H1 (cell line): ENCODE data around the gene TNS2. TPM values are rescaled to one million over a fixed set of nuclear protein-coding genes. Genes with fewer than 3 reads are reported as not detected.
A peak's percentile ranks its signal among the peaks of the same experiment; 100 is the strongest.

Source experiments
- CTCF ChIA-PET: fragments of 300-600 bp; sonication (Branson Sonifier 250); formaldehyde crosslinking; loops from one replicate; lab custom pipeline; 2021; ENCODE audit not compliant: partially characterized antibody; lab: Charles Lee
- POLR2A ChIA-PET: fragments of 300-600 bp; sonication (Branson Sonifier 250); formaldehyde crosslinking; loops from one replicate; lab custom pipeline; 2021; ENCODE audit warnings: inconsistent platforms; ENCODE audit not compliant: partially characterized antibody; lab: Charles Lee
- DNase-seq, 2 experiments: peaks; one replicate each; pipeline versions ENCODE4 v3.0.0 to v3.0.0-alpha.2; 2010 to 2022; ENCODE audit warnings: low spot score in 2 of 2, low read depth in 1 of 2, mixed read lengths in 1 of 2
- FAIRE-seq: peaks from 2 replicates; lab custom pipeline; 2011; peaks lifted over from hg19 to GRCh38; lab: Jason Lieb, UNC
- H2AFZ ChIP-seq: 2 replicates; pipeline ENCODE4 v1.8.1; 2012; ENCODE audit warnings: low read length, inconsistent platforms
- H2AK5ac ChIP-seq: 2 replicates; pipeline ENCODE4 v1.6.1; 2013; ENCODE audit warnings: low read depth, low read length
- H2BK120ac ChIP-seq: replicated peaks from 2 replicates; pipeline ENCODE3; 2013; ENCODE audit warnings: low read depth, low read length, inconsistent platforms
- H2BK12ac ChIP-seq: 2 replicates; pipeline ENCODE4 v1.6.1; 2013; ENCODE audit warnings: low read depth, low read length
- H2BK15ac ChIP-seq: 2 replicates; pipeline ENCODE4 v1.6.1; 2013; ENCODE audit warnings: low read length
- H2BK20ac ChIP-seq: 2 replicates; pipeline ENCODE4 v1.6.1; 2013; ENCODE audit warnings: low read length
- H2BK5ac ChIP-seq: 2 replicates; pipeline ENCODE4 v1.6.1; 2013; ENCODE audit warnings: low read depth, low read length
- H3K14ac ChIP-seq: 2 replicates; pipeline ENCODE4 v1.6.1; 2013; ENCODE audit warnings: inconsistent platforms; ENCODE audit not compliant: insufficient read length
- H3K18ac ChIP-seq: 2 replicates; pipeline ENCODE4 v1.6.1; 2013; ENCODE audit warnings: low read length; ENCODE audit errors: extremely low read depth
- H3K23ac ChIP-seq: 2 replicates; pipeline ENCODE4 v1.6.1; 2013; ENCODE audit warnings: inconsistent platforms; ENCODE audit not compliant: insufficient read length
- H3K23me2 ChIP-seq: 2 replicates; pipeline ENCODE4 v1.6.1; 2013; ENCODE audit warnings: low read depth, low read length
- H3K27ac ChIP-seq: 2 replicates; pipeline ENCODE4 v1.6.1; 2011; ENCODE audit warnings: low read depth, low read length, inconsistent platforms
- H3K27me3 ChIP-seq, 4 experiments: replicated peaks in 1 of 4; 1 replicate in 1 of 4; 2 replicates in 3 of 4; pipeline versions ENCODE4 v1.6.1 to v1.8.1; 2011 to 2013; ENCODE audit warnings: low read length in 3 of 4, mild to moderate bottlenecking in 3 of 4, inconsistent platforms in 2 of 4, mixed read lengths in 2 of 4, moderate library complexity in 1 of 4; ENCODE audit not compliant: control insufficient read depth in 3 of 4, insufficient read depth in 3 of 4; ENCODE audit errors: extremely low read depth in 1 of 4
- H3K36me3 ChIP-seq, 4 experiments: 2 replicates each; pipeline versions ENCODE4 v1.6.1 to v1.8.1; 2011 to 2013; ENCODE audit warnings: mild to moderate bottlenecking in 4 of 4, low read length in 3 of 4, moderate library complexity in 2 of 4, control low read depth in 1 of 4, inconsistent platforms in 1 of 4; ENCODE audit not compliant: insufficient read depth in 4 of 4, control insufficient read depth in 2 of 4
- H3K4ac ChIP-seq: replicated peaks from 2 replicates; pipeline ENCODE3; 2013; ENCODE audit warnings: low read length, low read depth, mixed read lengths, inconsistent platforms; ENCODE audit not compliant: insufficient read length
- H3K4me1 ChIP-seq, 4 experiments: replicated peaks in 1 of 4; 1 replicate in 1 of 4; 2 replicates in 3 of 4; pipeline versions ENCODE4 v1.6.1 to v1.8.1; 2011 to 2013; ENCODE audit warnings: low read length in 3 of 4, inconsistent platforms in 2 of 4, mixed read lengths in 1 of 4; ENCODE audit not compliant: insufficient read depth in 4 of 4, control insufficient read depth in 3 of 4
- H3K4me2 ChIP-seq, 2 experiments: 2 replicates each; pipeline versions ENCODE4 v1.6.1 to v1.8.1; 2011 to 2013; ENCODE audit warnings: low read depth in 2 of 2, low read length in 2 of 2, control low read depth in 1 of 2, inconsistent platforms in 1 of 2, mild to moderate bottlenecking in 1 of 2; ENCODE audit not compliant: insufficient read depth in 1 of 2
- H3K4me3 ChIP-seq, 4 experiments: fragments of 200-600, 300-600 bp in 1 of 4; sonication (generic), shearing (Covaris generic), sonication (Bioruptor Twin) in 1 of 4; 2 replicates each; pipeline versions ENCODE4 v1.5.1 to v1.8.1; 2011 to 2016; ENCODE audit warnings: low read length in 4 of 4, low read depth in 3 of 4, control low read depth in 2 of 4, inconsistent platforms in 2 of 4, mild to moderate bottlenecking in 2 of 4, mixed read lengths in 1 of 4, moderate library complexity in 1 of 4; ENCODE audit not compliant: insufficient read depth in 2 of 4; ENCODE audit errors: extremely low read depth in 1 of 4
- H3K56ac ChIP-seq: replicated peaks from 2 replicates; pipeline ENCODE3; 2013; ENCODE audit warnings: low read depth, mild to moderate bottlenecking, mixed read lengths, low read length, inconsistent platforms; ENCODE audit not compliant: insufficient read length
- H3K79me1 ChIP-seq: 2 replicates; pipeline ENCODE4 v1.6.1; 2013; ENCODE audit warnings: low read depth, low read length, control low read depth
- H3K79me2 ChIP-seq, 2 experiments: 2 replicates each; pipeline versions ENCODE4 v1.6.1 to v1.8.1; 2012 to 2013; ENCODE audit warnings: low read length in 2 of 2, mild to moderate bottlenecking in 2 of 2, inconsistent platforms in 1 of 2; ENCODE audit not compliant: insufficient read depth in 2 of 2, control insufficient read depth in 1 of 2
- H3K9ac ChIP-seq, 4 experiments: replicated peaks in 1 of 4; 1 replicate in 1 of 4; 2 replicates in 3 of 4; pipeline versions ENCODE4 v1.6.1 to v1.8.1; 2011 to 2013; ENCODE audit warnings: low read depth in 3 of 4, low read length in 3 of 4, control low read depth in 2 of 4, mild to moderate bottlenecking in 2 of 4, moderate library complexity in 2 of 4, inconsistent platforms in 1 of 4; ENCODE audit errors: extremely low read depth in 1 of 4
- H3K9me3 ChIP-seq, 2 experiments: 2 replicates each; pipeline versions ENCODE4 v1.6.1 to v1.8.1; 2012 to 2013; ENCODE audit warnings: mild to moderate bottlenecking in 2 of 2, moderate library complexity in 2 of 2, control low read depth in 1 of 2, inconsistent platforms in 1 of 2, low read depth in 1 of 2, low read length in 1 of 2, mixed read lengths in 1 of 2; ENCODE audit not compliant: insufficient read depth in 2 of 2
- H4K20me1 ChIP-seq, 2 experiments: replicated peaks in 1 of 2; 2 replicates each; pipeline versions ENCODE3 to v1.8.1; 2011 to 2013; ENCODE audit warnings: inconsistent platforms in 2 of 2, low read length in 2 of 2, mild to moderate bottlenecking in 1 of 2; ENCODE audit not compliant: insufficient read depth in 2 of 2, control insufficient read depth in 1 of 2
- H4K5ac ChIP-seq: 2 replicates; pipeline ENCODE4 v1.6.1; 2013; ENCODE audit warnings: low read length, low read depth, mixed read lengths, inconsistent platforms; ENCODE audit not compliant: insufficient read length
- H4K8ac ChIP-seq: 2 replicates; pipeline ENCODE4 v1.8.0; 2013; ENCODE audit warnings: mild to moderate bottlenecking, moderate library complexity, low read length, inconsistent platforms; ENCODE audit not compliant: insufficient read depth; ENCODE audit errors: extremely low read depth
- H4K91ac ChIP-seq: replicated peaks from 2 replicates; pipeline ENCODE3; 2013; ENCODE audit warnings: low read length, mixed read lengths, inconsistent platforms; ENCODE audit not compliant: insufficient read length
- CEBPB ChIP-seq: IDR thresholded peaks from 2 replicates; pipeline ENCODE4 v1.6.1; 2012; ENCODE audit warnings: low read depth, low read length
- CTCF ChIP-seq, 3 experiments: IDR thresholded peaks; 1 replicate in 2 of 3; 2 replicates in 1 of 3; pipeline versions ENCODE4 v1.5.1 to v1.6.1; 2011; ENCODE audit warnings: low read length in 3 of 3, mild to moderate bottlenecking in 3 of 3, inconsistent platforms in 2 of 3, low read depth in 1 of 3, moderate library complexity in 1 of 3; ENCODE audit not compliant: insufficient read depth in 1 of 3; ENCODE audit errors: control extremely low read depth in 1 of 3
- GTF2F1 ChIP-seq: IDR thresholded peaks from 2 replicates; pipeline ENCODE4 v1.6.1; 2012; ENCODE audit warnings: low read depth, low read length, improper control_type of control experiment, borderline replicate concordance
- PHF8 ChIP-seq: fragments of 200-600 bp; sonication (generic); conservative IDR thresholded peaks from 2 replicates; pipeline ENCODE4 v1.7.1; 2012; ENCODE audit warnings: low read depth, mild to moderate bottlenecking, inconsistent platforms, low read length, moderate library complexity
- RAD21 ChIP-seq, 2 experiments: IDR thresholded peaks in 1 of 2; conservative IDR thresholded peaks in 1 of 2; 2 replicates each; pipeline ENCODE4 v1.6.1; 2011; ENCODE audit warnings: low read depth in 2 of 2, low read length in 2 of 2, improper control_type of control experiment in 1 of 2, inconsistent platforms in 1 of 2, mild to moderate bottlenecking in 1 of 2, moderate library complexity in 1 of 2
- SAP30 ChIP-seq: fragments of 300-600 bp; sonication (generic); IDR thresholded peaks from 2 replicates; pipeline ENCODE4 v1.7.1; 2012; ENCODE audit warnings: low read length, moderate library complexity, mild to moderate bottlenecking, inconsistent platforms; ENCODE audit not compliant: insufficient read depth, insufficient replicate concordance
- SRF ChIP-seq: IDR thresholded peaks from 2 replicates; pipeline ENCODE4 v1.6.1; 2011; ENCODE audit warnings: mild to moderate bottlenecking, low read depth, low read length, moderate library complexity
- WGBS, 2 experiments: shearing (Covaris generic) in 1 of 2; methylation state at CpG; one replicate each; pipeline versions ENCODE4 v1.1.6 to v1.1.7; 2013 to 2015; ENCODE audit warnings: low lambda C conversion rate in 2 of 2, mixed read lengths in 2 of 2, inconsistent platforms in 1 of 2, low coverage in 1 of 2, missing lambda C conversion rate in 1 of 2; ENCODE audit not compliant: insufficient replicate concordance in 2 of 2, insufficient coverage in 1 of 2, insufficient read length in 1 of 2; ENCODE audit errors: extremely low coverage in 1 of 2, missing lambda C conversion rate in 1 of 2; 5-methylcytosine and 5-hydroxymethylcytosine counted together
- polyA plus RNA-seq, 7 experiments: library from polyadenylated mRNA; depleted of rRNA in 3 of 7; stranded (reverse) in 5 of 7; unstranded in 2 of 7; fragments of >200 nt in 5 of 7; fragments of 200-250 nt in 2 of 7; gene quantifications; 1 replicate in 5 of 7; 2 replicates in 1 of 7; 4 replicates in 1 of 7; pipeline versions ENCODE4 v1.2.1 to v1.2.3, GENCODE V29; 2011 to 2013; ENCODE audit warnings: missing spikeins in 2 of 7, mixed read lengths in 2 of 7
- total RNA-seq: library from RNA; stranded (reverse); fragmentation: NEBNext Ultra II Directional; extraction: Animal tissue kit (Norgen Biotek cat#: 25700); gene quantifications from 2 replicates; pipeline ENCODE4 v1.2.1, GENCODE V29; 2021

TNS2 gene
- total and polyA plus RNA-seq, 2 of the 8 experiments (the other 6 are each of a cell fraction or from before 2014, with no cell fraction given): 2.8 to 4.7 TPM

DNA sequence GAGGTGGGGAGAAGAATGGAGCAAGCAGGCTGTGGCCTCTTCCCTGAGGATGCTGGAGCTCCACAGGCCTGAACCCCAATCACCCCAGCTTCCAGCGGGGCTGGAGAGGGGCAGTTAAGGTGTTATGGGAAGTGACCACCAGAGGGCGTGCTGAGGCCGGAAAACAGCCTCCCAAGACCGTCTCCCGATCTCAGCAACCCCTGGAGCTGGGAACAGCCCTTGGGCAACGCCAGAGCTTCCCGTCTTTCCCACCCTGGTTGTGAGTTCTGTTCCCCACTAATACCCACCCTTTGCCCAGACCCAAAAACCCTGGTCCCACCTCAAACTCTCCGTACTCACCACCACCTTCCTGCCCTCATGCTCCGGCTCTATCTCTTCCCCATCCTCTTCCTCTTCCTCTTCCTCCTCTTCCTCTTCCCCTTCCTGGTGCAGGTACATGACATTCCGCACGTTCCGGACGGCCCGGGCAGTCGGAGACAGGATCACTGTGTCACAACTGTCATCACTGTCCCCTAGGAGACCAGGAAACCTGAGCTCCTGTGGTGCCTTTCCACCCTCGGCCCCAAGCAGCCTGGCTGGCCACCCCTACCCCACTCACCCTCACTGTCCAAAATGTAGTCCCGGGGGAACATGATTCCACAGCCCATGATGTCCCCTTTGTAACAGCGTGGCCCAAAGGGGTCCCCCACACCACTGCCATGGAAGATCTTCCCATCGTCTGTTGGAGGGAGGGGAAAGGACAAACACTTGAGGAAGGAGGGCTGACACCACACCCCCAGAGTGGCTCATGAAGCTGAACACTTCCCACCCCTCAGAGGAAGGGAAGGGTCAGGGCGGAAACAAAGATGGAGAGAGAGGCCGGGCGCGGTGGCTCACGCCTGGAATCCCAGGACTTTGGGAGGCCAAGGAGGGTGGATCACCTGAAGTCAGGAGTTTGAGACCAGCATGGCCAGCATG, 16.4 kb downstream of the TNS2 start:
- no peak overlapping the region for H3K4ac ChIP-seq
- no peak overlapping the region for H3K18ac ChIP-seq
- H4K91ac ChIP-seq: no peak overlapping the region
- H3K23ac ChIP-seq: no peak overlapping the region
- 59% methylated on average over 22 of the region's 24 CpGs; no CpG with 5 or more reads in 1 of the 2 experiments for WGBS, 2 experiments
- peaks cover 0 to 2% (median 0%) of the 10 kb centered on the region in 4 experiments; a peak in 2 of 7 replicates for H3K27me3 ChIP-seq
- DNase-seq (peak in 1 of 2 experiments; percentile 93), FAIRE-seq (peak; percentile 85)
- no peak overlapping the region for H3K27ac ChIP-seq
- H2AK5ac ChIP-seq: no peak overlapping the region
- H3K79me1 ChIP-seq: no peaks in the 10 kb centered on the region
- ChIA-PET CTCF (interaction anchor here (0.5 to 22.4 kb wide), 41 partner anchors 14 to 512 kb away, joined by 3 to 531 read pairs (median 4); partner anchors contain the start of genes CSAD, ESPL1, IGFBP6 and ITGB7), POLR2A (interaction anchor here (0.6 to 2.8 kb wide), 18 partner anchors 8 to 303 kb away, joined by 3 to 16 read pairs (median 3); partner anchors contain the start of genes IGFBP6 and SPRYD3)
- no peak overlapping the region for H2AFZ ChIP-seq
- H3K36me3 ChIP-seq: no peaks in the 10 kb centered on the region
- H4K5ac ChIP-seq: no peak overlapping the region
- no peak overlapping the region for H3K14ac ChIP-seq
- no peaks in the 10 kb centered on the region for H3K9me3 ChIP-seq
- H3K4me1 ChIP-seq: peaks cover 4 to 23% (median 6%) of the 10 kb centered on the region in 4 experiments
- no peak overlapping the region for H2BK20ac ChIP-seq
- no peak overlapping the region for H3K4me2 ChIP-seq
- H2BK12ac ChIP-seq: no peak overlapping the region
- H2BK5ac ChIP-seq: no peak overlapping the region
- TF ChIP-seq SRF: no peak
- peak in 2 of 3 experiments; percentile 94 to 97; a peak in 3 of 4 replicates for TF ChIP-seq CTCF (IDR thresholded peaks at IDR 0.05; ENCODE audit: control extremely low read depth in 1 of 3, insufficient read depth in 1 of 3, low read depth in 1 of 3, low read length in 3 of 3)
- no peak for TF ChIP-seq SAP30
- peak; percentile 21; the same call in 1 of the 2 replicates for TF ChIP-seq CEBPB
- no peak for TF ChIP-seq PHF8
- TF ChIP-seq GTF2F1: no peak
- peak; percentile 96 to 97 for TF ChIP-seq RAD21 (IDR thresholded peaks at IDR 0.05 in 1 of 2, conservative IDR thresholded peaks at IDR 0.05 in 1 of 2; ENCODE audit: low read depth in 2 of 2, low read length in 2 of 2)
- H2BK15ac ChIP-seq: no peak overlapping the region
- no peak overlapping the region for H3K9ac ChIP-seq
- no peak overlapping the region for H2BK120ac ChIP-seq
- peaks cover 0 to 5% of the 10 kb centered on the region in 2 experiments for H4K20me1 ChIP-seq
- H4K8ac ChIP-seq: no peak overlapping the region
- no peak overlapping the region for H3K56ac ChIP-seq
- no peaks in the 10 kb centered on the region for H3K23me2 ChIP-seq
- no peaks in the 10 kb centered on the region for H3K79me2 ChIP-seq
- H3K4me3 ChIP-seq: no peak overlapping the region
